Measurements from ENCODE around the gene POM121L2. TPM values are rescaled to one million over a fixed set of nuclear protein-coding genes. Genes with fewer than 3 reads are reported as not detected.

The POM121L2 gene
- total RNA-seq, 1 donor: not detected

DNA sequence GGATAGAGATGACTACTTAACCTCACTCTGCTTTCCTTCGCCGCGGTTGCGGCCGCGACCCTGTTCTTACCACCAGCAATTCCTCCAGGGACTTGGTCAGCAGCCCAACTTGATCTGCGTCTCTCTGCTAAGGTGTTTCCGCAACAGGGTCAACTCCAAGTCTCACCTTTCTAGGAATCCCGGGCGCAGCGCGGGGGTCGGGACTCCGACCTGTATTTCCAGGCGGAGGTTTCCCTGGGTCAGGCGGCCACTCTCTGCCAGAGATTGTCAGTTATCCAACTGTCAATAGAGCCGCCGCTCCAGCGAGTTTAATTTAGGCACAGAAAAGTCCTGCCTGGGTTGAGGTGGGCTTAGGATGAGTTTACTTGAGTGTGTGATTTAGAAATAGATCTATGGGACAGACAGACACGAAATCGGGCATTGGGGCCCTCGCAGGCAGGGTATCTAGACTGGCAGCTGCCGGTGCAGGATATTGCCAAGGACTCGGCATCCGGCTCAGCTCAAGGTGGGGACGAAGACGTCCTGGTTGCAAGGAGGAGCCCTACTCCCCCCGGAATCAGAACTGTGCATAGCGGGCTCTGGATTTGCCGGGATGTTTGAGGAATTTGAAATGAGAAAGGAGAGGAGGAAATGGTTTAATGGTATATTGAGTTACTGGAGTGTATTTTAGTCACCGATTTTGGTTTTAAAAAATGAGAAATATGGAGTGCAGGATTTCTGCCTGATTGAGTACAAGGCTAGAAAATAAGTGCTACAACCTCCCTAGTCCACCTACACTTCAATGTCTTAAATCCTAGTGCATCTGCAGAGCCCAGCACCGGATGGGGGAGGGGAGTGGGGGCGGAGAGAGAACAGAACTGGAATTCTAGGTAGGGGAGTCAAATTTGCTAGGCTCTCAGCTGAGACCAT lies 23.7 kb downstream of the POM121L2 start:
- TF ChIP-seq, protein P1, sequence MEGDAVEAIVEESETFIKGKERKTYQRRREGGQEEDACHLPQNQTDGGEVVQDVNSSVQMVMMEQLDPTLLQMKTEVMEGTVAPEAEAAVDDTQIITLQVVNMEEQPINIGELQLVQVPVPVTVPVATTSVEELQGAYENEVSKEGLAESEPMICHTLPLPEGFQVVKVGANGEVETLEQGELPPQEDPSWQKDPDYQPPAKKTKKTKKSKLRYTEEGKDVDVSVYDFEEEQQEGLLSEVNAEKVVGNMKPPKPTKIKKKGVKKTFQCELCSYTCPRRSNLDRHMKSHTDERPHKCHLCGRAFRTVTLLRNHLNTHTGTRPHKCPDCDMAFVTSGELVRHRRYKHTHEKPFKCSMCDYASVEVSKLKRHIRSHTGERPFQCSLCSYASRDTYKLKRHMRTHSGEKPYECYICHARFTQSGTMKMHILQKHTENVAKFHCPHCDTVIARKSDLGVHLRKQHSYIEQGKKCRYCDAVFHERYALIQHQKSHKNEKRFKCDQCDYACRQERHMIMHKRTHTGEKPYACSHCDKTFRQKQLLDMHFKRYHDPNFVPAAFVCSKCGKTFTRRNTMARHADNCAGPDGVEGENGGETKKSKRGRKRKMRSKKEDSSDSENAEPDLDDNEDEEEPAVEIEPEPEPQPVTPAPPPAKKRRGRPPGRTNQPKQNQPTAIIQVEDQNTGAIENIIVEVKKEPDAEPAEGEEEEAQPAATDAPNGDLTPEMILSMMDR (IDR thresholded peaks at IDR 0.05; ENCODE audit: insufficient read depth, low read depth, low read length): no peak
- H3K4me3 ChIP-seq (ENCODE audit: low read depth, low read length): no peak overlapping the region
- DNase-seq (ENCODE audit: low read depth): no peak

DNA sequence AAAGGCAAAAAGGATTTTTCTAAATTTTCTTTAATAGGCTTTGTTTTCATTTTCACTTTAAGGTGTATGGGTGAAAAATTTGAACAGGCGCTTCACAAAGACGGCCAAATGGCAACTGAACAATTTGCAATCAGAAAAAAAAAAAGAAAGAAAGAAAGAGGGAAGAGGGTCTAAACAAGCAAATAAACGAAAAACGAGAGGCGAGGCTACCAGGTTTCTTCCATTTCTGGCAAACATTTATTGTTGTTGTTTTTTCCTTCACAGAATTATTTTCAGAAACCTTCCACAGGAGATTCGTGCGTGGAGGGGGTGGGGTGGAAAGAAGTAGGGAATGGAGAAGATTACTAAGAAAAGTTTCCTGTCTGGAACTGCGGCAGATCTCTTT lies 24.3 kb downstream of the POM121L2 start:
- DNase-seq (ENCODE audit: low read depth): no peak
- TF ChIP-seq, protein P1 (IDR thresholded peaks at IDR 0.05; ENCODE audit: insufficient read depth, low read depth, low read length): no peak
- H3K4me3 ChIP-seq (ENCODE audit: low read depth, low read length): no peak overlapping the region

DNA sequence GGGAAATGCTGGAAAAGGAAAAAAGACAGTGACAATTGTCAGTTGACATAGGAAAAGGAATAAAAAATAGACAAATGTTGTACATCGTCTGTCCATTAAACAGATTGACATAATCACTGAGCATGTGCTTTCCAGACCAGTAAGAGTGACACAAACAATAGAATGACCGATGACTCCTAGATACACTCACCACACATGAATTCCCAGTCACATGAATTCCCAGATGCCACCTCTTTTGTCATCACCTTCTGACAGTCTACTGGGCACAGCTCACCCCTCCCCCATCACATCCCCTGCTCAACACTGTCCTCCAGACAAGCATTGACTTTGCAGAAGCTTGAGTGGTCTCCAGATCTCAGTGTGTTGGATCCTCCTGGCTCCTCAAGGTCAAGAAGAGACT lies 25.9 kb downstream of the POM121L2 start:
- TF ChIP-seq, protein P1 (IDR thresholded peaks at IDR 0.05; ENCODE audit: insufficient read depth, low read depth, low read length): no peak
- H3K4me3 ChIP-seq (ENCODE audit: low read depth, low read length): no peak overlapping the region
- no peak for DNase-seq (ENCODE audit: low read depth)

DNA sequence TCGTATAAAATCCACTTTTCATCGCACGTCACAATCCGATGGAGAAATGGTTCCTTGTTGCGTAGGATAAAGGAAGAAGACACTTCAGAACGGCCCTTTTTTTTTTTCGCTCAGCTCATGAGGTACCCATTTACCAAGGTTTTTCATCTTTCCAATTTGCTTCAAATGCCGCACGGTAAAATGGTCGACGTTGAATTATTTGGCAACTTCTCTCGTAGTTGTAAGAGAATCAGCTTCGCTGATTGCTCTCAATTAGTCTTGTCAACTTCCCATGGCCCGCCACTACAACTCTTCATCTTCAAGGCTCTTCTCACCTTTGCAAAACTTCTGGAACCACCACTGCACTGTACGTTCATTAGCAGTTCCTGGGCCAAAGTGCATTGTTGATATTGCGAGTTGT lies 28.8 kb downstream of the POM121L2 start:
- DNase-seq (ENCODE audit: low read depth): no peak
- TF ChIP-seq, protein P1 (IDR thresholded peaks at IDR 0.05; ENCODE audit: insufficient read depth, low read depth, low read length): no peak
- no peak overlapping the region for H3K4me3 ChIP-seq (ENCODE audit: low read depth, low read length)

DNA sequence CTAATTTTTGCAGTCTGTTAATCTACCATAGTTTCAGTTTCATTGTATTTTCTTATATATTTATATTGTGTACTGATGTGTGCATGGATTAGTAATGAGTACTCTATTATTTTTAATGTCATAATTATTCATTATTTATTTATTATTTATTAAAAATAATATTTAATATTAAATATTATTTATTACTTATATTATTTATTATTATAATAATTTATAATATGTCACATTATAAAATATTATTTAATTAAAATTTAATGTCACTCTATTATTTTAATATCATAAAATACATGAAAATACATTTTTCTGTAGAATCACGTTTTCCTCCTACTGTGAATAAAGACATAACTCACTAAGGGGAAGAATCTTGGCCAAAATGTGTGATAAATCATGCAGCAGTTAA lies 30.5 kb downstream of the POM121L2 start:
- H3K4me3 ChIP-seq (ENCODE audit: low read depth, low read length): no peak overlapping the region
- no peak for DNase-seq (ENCODE audit: low read depth)
- TF ChIP-seq, protein P1 (IDR thresholded peaks at IDR 0.05; ENCODE audit: insufficient read depth, low read depth, low read length): no peak

DNA sequence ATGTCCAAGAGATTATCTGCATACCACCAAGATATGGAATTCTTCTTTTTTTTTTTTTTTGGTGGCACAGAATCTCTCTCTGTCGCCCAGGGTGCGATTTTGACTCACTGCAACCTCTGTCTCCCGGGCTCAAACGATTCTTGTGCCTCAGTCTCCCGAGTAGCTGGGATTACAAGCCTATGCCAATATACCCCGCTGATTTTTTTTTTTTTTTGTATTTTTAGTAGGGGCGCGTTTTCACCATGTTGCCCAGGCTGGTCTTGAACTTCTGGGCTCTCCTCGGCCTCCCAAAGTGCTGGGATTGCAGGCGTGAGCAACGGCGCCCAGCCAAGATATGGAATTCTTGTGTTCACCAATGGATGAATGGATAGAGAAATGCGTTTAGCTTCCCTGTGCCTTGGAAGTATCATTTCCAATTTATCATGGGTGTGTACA lies 31.0 kb downstream of the POM121L2 start:
- DNase-seq (ENCODE audit: low read depth): no peak
- TF ChIP-seq, protein P1 (IDR thresholded peaks at IDR 0.05; ENCODE audit: insufficient read depth, low read depth, low read length): no peak
- no peak overlapping the region for H3K4me3 ChIP-seq (ENCODE audit: low read depth, low read length)

Measured in fibroblast of villous mesenchyme (primary cell).